HepG2 (cell line): ENCODE data around the gene WWP2. TPM values are rescaled to one million over a fixed set of nuclear protein-coding genes. Genes with fewer than 3 reads are reported as not detected.
A peak's percentile ranks its signal among the peaks of the same experiment; 100 is the strongest.

Source experiments
- GATA4 ChIP-seq: sonication (generic); IDR thresholded peaks from 2 replicates; pipeline ENCODE4 v1.6.1; 2016; ENCODE audit warnings: antibody characterized with exemption, low read depth, borderline replicate concordance
- PAXIP1 ChIP-seq: sonication (generic); formaldehyde crosslinking; conservative IDR thresholded peaks from 2 replicates; pipeline ENCODE4 v1.4.0; 2020; ENCODE audit warnings: mild to moderate bottlenecking, missing genetic modification reagents, moderate library complexity
- SMC3 ChIP-seq: IDR thresholded peaks from 2 replicates; pipeline ENCODE4 v1.6.1; 2011; ENCODE audit warnings: low read length, improper control_type of control experiment
- SP4 ChIP-seq: sonication (generic); formaldehyde crosslinking; IDR thresholded peaks from 2 replicates; pipeline ENCODE4 v1.8.1; 2023; ENCODE audit warnings: mild to moderate bottlenecking, missing genetic modification reagents
- U2AF2 ChIP-seq: fragments of 200-400 bp; formaldehyde crosslinking; IDR thresholded peaks from 2 replicates; pipeline ENCODE4 v1.6.1; 2017; ENCODE audit warnings: low read depth, mild to moderate bottlenecking, low read length
- ZBTB37 ChIP-seq: sonication (generic); formaldehyde crosslinking; IDR thresholded peaks from 2 replicates; pipeline ENCODE4 v1.4.0; 2020; ENCODE audit warnings: mild to moderate bottlenecking, missing genetic modification reagents
- ZEB1 ChIP-seq: IDR thresholded peaks from 2 replicates; pipeline ENCODE4 v1.6.1; 2012; ENCODE audit warnings: mild to moderate bottlenecking, low read depth, inconsistent platforms; ENCODE audit not compliant: insufficient replicate concordance
- ZGPAT ChIP-seq: IDR thresholded peaks from 2 replicates; pipeline ENCODE4 v1.6.1; 2016; ENCODE audit warnings: mild to moderate bottlenecking
- ZNF253 ChIP-seq: sonication (generic); formaldehyde crosslinking; IDR thresholded peaks from 2 replicates; pipeline ENCODE4 v1.8.0; 2022; ENCODE audit warnings: mild to moderate bottlenecking, missing genetic modification reagents, borderline replicate concordance
- ZNF577 ChIP-seq: sonication (generic); formaldehyde crosslinking; IDR thresholded peaks from 2 replicates; pipeline ENCODE4 v1.4.0; 2020; ENCODE audit warnings: mild to moderate bottlenecking, low read depth, missing genetic modification reagents, borderline replicate concordance
- ZNF790 ChIP-seq: sonication (generic); formaldehyde crosslinking; IDR thresholded peaks from 2 replicates; pipeline ENCODE4 v1.8.0; 2022; ENCODE audit warnings: missing genetic modification reagents, mild to moderate bottlenecking, borderline replicate concordance
- ZNF891 ChIP-seq: sonication (generic); formaldehyde crosslinking; IDR thresholded peaks from 2 replicates; pipeline ENCODE4 v1.5.0; 2020; ENCODE audit warnings: mild to moderate bottlenecking, missing genetic modification reagents
- ZSCAN29 ChIP-seq: sonication (generic); formaldehyde crosslinking; conservative IDR thresholded peaks from 2 replicates; pipeline ENCODE4 v1.4.0; 2020; ENCODE audit warnings: mild to moderate bottlenecking, missing genetic modification reagents
- polyA plus RNA-seq, 8 experiments: library from polyadenylated mRNA; depleted of rRNA in 3 of 8; stranded (reverse) in 7 of 8; unstranded in 1 of 8; fragments of >200 nt; fragmentation: Illumina TruSeq in 4 of 8; extraction: Trizol in 4 of 8; gene quantifications; 2 replicates each; pipeline versions ENCODE4 v1.2.1 to v1.2.3, GENCODE V29; 2011 to 2016; ENCODE audit warnings: low read depth in 4 of 8, missing spikeins in 1 of 8, mixed read lengths in 1 of 8; ENCODE audit not compliant: insufficient read depth in 1 of 8
- total RNA-seq, 5 experiments: library from RNA; depleted of rRNA; stranded (reverse); fragments of >200 nt; fragmentation: Illumina TruSeq; extraction: Trizol; gene quantifications; 2 replicates each; pipeline ENCODE4 v1.2.3, GENCODE V29; 2016; ENCODE audit warnings: low read depth in 1 of 5
- TF ChIP-seq, protein P1 (sequence below): sonication (generic); formaldehyde crosslinking; IDR thresholded peaks from 2 replicates; pipeline ENCODE4 v1.5.1; 2020; ENCODE audit warnings: missing genetic modification reagents, mild to moderate bottlenecking, borderline replicate concordance
- TF ChIP-seq, protein P2 (sequence below): sonication (generic); formaldehyde crosslinking; IDR thresholded peaks from 2 replicates; pipeline ENCODE4 v1.4.0; 2020; ENCODE audit warnings: missing genetic modification reagents; ENCODE audit errors: not compliant biosample characterization
- TF ChIP-seq, protein P3 (sequence below): IDR thresholded peaks from 2 replicates; pipeline ENCODE4 v1.6.1; 2018; ENCODE audit warnings: missing genetic modification reagents, mild to moderate bottlenecking, missing compliant biosample characterization

Gene WWP2
- total and polyA plus RNA-seq, 2 of the 13 experiments (the other 11 are each of a cell fraction or from before 2014, with no cell fraction given), result 11.4 to 28.2 TPM

DNA sequence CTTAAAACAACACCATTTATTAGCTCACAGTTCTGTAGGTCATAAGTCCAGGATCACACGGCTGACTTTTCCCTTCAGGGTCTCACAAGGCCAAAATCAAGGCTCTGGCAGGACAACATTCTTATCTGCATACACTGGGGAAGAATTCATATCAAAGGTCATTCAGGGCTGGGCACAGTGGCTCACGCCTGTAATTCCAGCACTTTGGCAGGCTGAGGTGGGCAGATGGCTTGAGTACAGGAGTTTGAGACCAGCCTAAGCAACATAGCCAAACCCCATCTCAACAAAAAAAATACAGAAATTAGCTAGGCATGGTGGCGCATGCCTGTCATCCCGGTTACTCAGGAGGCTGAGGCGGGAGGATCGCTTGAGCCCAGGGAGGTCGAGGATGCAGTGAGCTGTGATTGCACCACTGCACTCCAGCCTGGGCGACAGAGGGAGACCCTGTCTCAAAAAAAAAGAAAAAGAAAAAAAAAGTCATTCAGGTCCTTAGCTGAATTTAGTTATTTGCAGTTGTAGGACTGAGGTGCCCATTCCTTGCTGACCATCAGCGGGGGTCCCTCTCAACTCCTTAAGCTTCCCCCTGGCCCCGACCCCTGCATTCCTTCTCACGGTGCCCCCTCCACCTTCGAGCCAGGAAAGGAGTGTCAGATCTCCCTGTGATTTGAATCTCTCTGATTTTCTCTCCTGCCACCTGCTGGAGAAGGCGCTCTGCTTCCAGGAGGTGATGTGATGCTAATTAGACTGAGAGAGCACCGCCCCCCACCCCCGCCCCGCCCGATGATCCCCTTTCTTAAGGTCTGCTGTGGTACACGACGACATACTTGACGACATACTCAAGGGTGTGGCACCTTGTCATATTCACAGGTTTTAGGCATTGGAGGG, 97.2 kb downstream of the WWP2 start (continued):
- TF ChIP-seq PAXIP1 (CRISPR knock-in tag) (peak; percentile 91), U2AF2 (no peak), ZNF790 (CRISPR knock-in tag) (no peak), SMC3 (peak; percentile 69), ZSCAN29 (0 out of 2 replicates have a peak, but pooled peaks have one; percentile 47), ZNF577 (CRISPR knock-in tag) (no peak), ZNF891 (0 out of 2 replicates have a peak, but pooled peaks have one; percentile 29), ZEB1 (no peak), ZBTB37 (CRISPR knock-in tag) (peak; percentile 41; the same call in 1 of the 2 replicates), ZNF253 (no peak), SP4 (CRISPR knock-in tag) (no peak), ZGPAT (CRISPR knock-in tag) (peak; percentile 46; the same call in 1 of the 2 replicates), GATA4 (peak; percentile 70; the same call in 1 of the 2 replicates)
- TF ChIP-seq, protein P1, sequence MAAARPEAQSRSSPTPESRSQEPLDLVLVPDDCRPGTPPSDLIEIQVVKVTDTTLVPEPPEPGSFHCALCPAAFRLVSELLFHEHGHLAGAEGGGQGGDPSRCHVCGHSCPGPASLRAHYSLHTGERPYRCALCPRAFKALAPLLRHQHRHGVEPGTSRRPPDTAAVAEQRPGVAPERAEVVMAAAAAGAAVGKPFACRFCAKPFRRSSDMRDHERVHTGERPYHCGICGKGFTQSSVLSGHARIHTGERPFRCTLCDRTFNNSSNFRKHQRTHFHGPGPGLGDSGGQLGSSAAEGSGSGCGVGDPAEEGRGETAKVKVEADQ, result 0 out of 2 replicates have a peak, but pooled peaks have one; percentile 47
- TF ChIP-seq, protein P2, sequence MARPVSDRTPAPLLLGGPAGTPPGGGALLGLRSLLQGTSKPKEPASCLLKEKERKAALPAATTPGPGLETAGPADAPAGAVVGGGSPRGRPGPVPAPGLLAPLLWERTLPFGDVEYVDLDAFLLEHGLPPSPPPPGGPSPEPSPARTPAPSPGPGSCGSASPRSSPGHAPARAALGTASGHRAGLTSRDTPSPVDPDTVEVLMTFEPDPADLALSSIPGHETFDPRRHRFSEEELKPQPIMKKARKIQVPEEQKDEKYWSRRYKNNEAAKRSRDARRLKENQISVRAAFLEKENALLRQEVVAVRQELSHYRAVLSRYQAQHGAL, result no peak
- TF ChIP-seq, protein P3, sequence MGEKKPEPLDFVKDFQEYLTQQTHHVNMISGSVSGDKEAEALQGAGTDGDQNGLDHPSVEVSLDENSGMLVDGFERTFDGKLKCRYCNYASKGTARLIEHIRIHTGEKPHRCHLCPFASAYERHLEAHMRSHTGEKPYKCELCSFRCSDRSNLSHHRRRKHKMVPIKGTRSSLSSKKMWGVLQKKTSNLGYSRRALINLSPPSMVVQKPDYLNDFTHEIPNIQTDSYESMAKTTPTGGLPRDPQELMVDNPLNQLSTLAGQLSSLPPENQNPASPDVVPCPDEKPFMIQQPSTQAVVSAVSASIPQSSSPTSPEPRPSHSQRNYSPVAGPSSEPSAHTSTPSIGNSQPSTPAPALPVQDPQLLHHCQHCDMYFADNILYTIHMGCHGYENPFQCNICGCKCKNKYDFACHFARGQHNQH (CRISPR knock-in tag), result peak; percentile 74; the same call in 1 of the 2 replicates
